HG03520 (cell line): ENCODE results near the gene DOHH.

Experiments used
- ATAC-seq: cut with Tn5 transposase; IDR thresholded peaks from one replicate; pipeline ENCODE4 v1.9.1; 2021; ENCODE audit warnings: mild to moderate bottlenecking, moderate library complexity; ENCODE audit not compliant: unreplicated experiment

Gene DOHH

DNA sequence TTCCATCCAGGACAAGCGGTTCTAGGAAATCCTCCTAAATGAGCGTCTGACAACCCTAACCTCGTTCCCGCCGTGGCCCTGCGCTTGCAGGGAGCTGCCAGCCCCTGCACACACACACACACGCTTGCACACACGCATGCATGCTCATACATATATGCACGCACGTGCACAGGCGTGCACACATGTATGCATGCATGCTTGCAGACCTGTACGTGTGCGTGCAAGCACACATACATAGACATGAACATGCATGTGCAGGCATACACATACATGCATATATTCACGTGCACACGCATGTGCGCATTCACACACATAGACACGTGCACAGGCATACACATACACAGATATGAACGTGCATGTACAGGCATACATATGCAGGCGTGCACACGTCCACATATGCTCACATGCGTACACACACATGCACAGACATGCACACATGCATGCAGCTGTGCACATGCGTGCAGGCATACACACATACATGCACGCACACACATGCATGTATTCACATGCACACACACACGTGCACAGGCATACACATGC lies 55.7 kb downstream of the DOHH start:
- no peak for ATAC-seq

DNA sequence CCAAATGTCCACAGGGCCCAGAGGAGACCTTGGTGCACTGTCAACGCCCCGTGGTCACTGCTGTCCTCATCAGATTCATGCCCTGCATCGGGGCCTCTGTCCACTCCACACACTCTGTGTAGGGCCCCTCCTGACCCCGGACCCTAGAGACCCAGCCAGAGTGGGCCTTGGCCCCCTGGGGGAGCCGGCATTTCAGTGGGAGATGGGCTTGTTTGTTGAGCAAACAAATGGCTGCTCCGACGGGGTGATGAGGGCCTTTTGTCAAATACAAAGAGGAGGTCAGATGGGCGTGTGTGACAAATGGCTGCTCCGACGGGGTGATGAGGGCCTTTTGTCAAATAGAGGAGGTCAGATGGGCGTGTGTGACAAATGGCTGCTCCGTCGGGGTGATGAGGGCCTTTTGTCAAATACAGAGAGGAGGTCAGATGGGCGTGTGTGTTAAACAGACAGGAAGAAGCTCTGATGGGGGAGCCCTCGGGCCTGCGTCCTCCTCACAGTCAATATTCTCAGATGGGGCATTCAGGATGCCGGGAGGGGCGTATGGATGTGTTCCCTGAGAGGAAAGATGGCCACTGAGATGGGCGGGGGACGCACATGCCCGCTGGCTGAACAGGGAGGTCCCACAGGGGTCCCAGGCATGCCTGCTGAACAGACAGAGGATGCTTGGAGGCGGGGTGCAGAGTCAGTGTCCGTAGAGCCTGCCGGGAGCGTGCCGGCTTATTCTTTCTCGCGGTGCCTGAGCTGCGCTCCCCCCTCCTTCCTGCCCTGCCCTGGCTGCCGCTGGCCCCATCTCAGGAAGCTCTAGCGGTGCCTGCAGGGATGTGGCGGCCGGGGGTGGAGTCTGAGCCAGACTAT lies 56.4 kb downstream of the DOHH start:
- no peak for ATAC-seq

GRCh38 chr19:3442487-3443071 lies 57.9 kb downstream of the DOHH start:
- no peak for ATAC-seq

DNA sequence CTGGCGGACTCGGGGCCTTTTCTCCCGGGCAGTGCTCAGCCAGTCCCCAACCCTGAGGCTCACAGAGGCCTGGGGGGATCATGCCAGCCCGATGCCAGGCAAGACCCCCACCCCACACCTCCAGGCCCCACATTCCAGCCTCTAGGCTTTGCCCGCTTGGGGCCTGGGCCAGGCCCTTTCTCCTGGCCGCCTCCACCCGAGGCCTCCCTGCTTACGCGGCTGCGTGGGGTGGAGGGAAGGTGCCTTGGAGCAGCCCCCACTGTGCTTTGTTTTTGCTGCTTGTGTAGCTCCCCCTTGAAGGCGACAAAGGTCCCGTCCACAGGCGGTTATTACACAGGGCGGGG lies 58.5 kb downstream of the DOHH start:
- ATAC-seq = no peak

GRCh38 chr19:3441089-3441985 lies 59.1 kb downstream of the DOHH start:
- ATAC-seq = no peak
